WTC11 (cell line): ENCODE measurements around the gene ZNF205. TPM values are rescaled to one million over a fixed set of nuclear protein-coding genes. Genes with fewer than 3 reads are reported as not detected.

Experiments used
- AR ChIP-seq: fragments of 250-450 bp; sonication (Bioruptor Pico); IDR thresholded peaks from 2 replicates; pipeline ENCODE4 v1.9.0; 2021; ENCODE audit warnings: mild to moderate bottlenecking
- CBFB ChIP-seq: sonication (generic); formaldehyde crosslinking; IDR thresholded peaks from 2 replicates; pipeline ENCODE4 v1.8.1; 2022; ENCODE audit warnings: mild to moderate bottlenecking, low read depth, missing genetic modification reagents
- FOXJ3 ChIP-seq: sonication (generic); formaldehyde crosslinking; IDR thresholded peaks from 2 replicates; pipeline ENCODE4 v1.9.0; 2021; ENCODE audit warnings: missing genetic modification reagents, mild to moderate bottlenecking, borderline replicate concordance
- FOXP1 ChIP-seq: sonication (generic); formaldehyde crosslinking; IDR thresholded peaks from 2 replicates; pipeline ENCODE4 v1.8.0; 2022; ENCODE audit warnings: missing genetic modification reagents, mild to moderate bottlenecking, moderate library complexity, borderline replicate concordance
- JAZF1 ChIP-seq: fragments of 250-450 bp; sonication (Bioruptor Pico); IDR thresholded peaks from 2 replicates; pipeline ENCODE4 v1.9.0; 2021; ENCODE audit warnings: moderate library complexity, mild to moderate bottlenecking, inconsistent platforms
- NFE2L1 ChIP-seq: sonication (generic); formaldehyde crosslinking; IDR thresholded peaks from 2 replicates; pipeline ENCODE4 v1.8.1; 2023; ENCODE audit warnings: missing genetic modification reagents
- NR1H2 ChIP-seq: sonication (generic); formaldehyde crosslinking; IDR thresholded peaks from 2 replicates; pipeline ENCODE4 v1.9.0; 2021; ENCODE audit warnings: mild to moderate bottlenecking, moderate library complexity, missing genetic modification reagents
- NR2C2 ChIP-seq: sonication (generic); formaldehyde crosslinking; IDR thresholded peaks from 2 replicates; pipeline ENCODE4 v1.8.0; 2022; ENCODE audit warnings: mild to moderate bottlenecking, missing genetic modification reagents
- RORB ChIP-seq: fragments of 250-450 bp; sonication (Bioruptor Pico); IDR thresholded peaks from 2 replicates; pipeline ENCODE4 v1.9.0; 2021; ENCODE audit warnings: mild to moderate bottlenecking
- SMAD3 ChIP-seq: sonication (generic); formaldehyde crosslinking; IDR thresholded peaks from 2 replicates; pipeline ENCODE4 v1.8.0; 2022; ENCODE audit warnings: missing genetic modification reagents, mild to moderate bottlenecking, borderline replicate concordance
- SP1 ChIP-seq: sonication (generic); formaldehyde crosslinking; conservative IDR thresholded peaks from 2 replicates; pipeline ENCODE4 v1.8.1; 2022; ENCODE audit warnings: missing genetic modification reagents
- TEAD4 ChIP-seq: sonication (generic); formaldehyde crosslinking; IDR thresholded peaks from 2 replicates; pipeline ENCODE4 v1.8.0; 2022; ENCODE audit warnings: mild to moderate bottlenecking, missing genetic modification reagents
- TP53 ChIP-seq: sonication (generic); formaldehyde crosslinking; IDR thresholded peaks from 2 replicates; pipeline ENCODE4 v1.8.1; 2023; ENCODE audit warnings: mild to moderate bottlenecking, missing genetic modification reagents
- ZBTB43 ChIP-seq: sonication (generic); formaldehyde crosslinking; IDR thresholded peaks from 2 replicates; pipeline ENCODE4 v1.8.1; 2023; ENCODE audit warnings: mild to moderate bottlenecking, missing genetic modification reagents
- ZNF138 ChIP-seq: sonication (generic); formaldehyde crosslinking; conservative IDR thresholded peaks from 2 replicates; pipeline ENCODE4 v1.8.1; 2022; ENCODE audit warnings: mild to moderate bottlenecking, moderate library complexity, missing genetic modification reagents
- ZNF232 ChIP-seq: sonication (generic); formaldehyde crosslinking; IDR thresholded peaks from 2 replicates; pipeline ENCODE4 v1.8.0; 2022; ENCODE audit warnings: mild to moderate bottlenecking, missing genetic modification reagents
- ZNF317 ChIP-seq: sonication (generic); formaldehyde crosslinking; IDR thresholded peaks from 2 replicates; pipeline ENCODE4 v1.8.1; 2023; ENCODE audit warnings: low read depth, mild to moderate bottlenecking, moderate library complexity, missing genetic modification reagents, borderline replicate concordance
- ZNF396 ChIP-seq: fragments of 250-450 bp; sonication (Bioruptor Pico); IDR thresholded peaks from 2 replicates; pipeline ENCODE4 v1.8.0; 2021; ENCODE audit warnings: mild to moderate bottlenecking, moderate library complexity, borderline replicate concordance
- ZNF671 ChIP-seq: fragments of 250-450 bp; sonication (Bioruptor Pico); IDR thresholded peaks from 2 replicates; pipeline ENCODE4 v1.8.0; 2021; ENCODE audit warnings: mild to moderate bottlenecking
- total RNA-seq: library from RNA; stranded (reverse); gene quantifications from 3 replicates; pipeline ENCODE4 v1.2.3, GENCODE V29; 2021
- TF ChIP-seq, protein P1 (sequence below): sonication (generic); formaldehyde crosslinking; IDR thresholded peaks from 2 replicates; pipeline ENCODE4 v1.8.1; 2022; ENCODE audit warnings: mild to moderate bottlenecking, missing genetic modification reagents, moderate library complexity, borderline replicate concordance
- TF ChIP-seq, protein P2 (sequence below): sonication (generic); formaldehyde crosslinking; conservative IDR thresholded peaks from 2 replicates; pipeline ENCODE4 v1.8.1; 2023; ENCODE audit warnings: mild to moderate bottlenecking, low read depth, missing genetic modification reagents, moderate library complexity
- TF ChIP-seq, protein P3 (sequence below): sonication (generic); formaldehyde crosslinking; IDR thresholded peaks from 2 replicates; pipeline ENCODE4 v1.8.0; 2022; ENCODE audit warnings: mild to moderate bottlenecking, missing genetic modification reagents
- TF ChIP-seq, protein P4 (sequence below): sonication (generic); formaldehyde crosslinking; IDR thresholded peaks from 2 replicates; pipeline ENCODE4 v1.8.1; 2023; ENCODE audit warnings: mild to moderate bottlenecking, missing genetic modification reagents, moderate library complexity
- TF ChIP-seq, protein P5 (sequence below): sonication (generic); formaldehyde crosslinking; IDR thresholded peaks from 2 replicates; pipeline ENCODE4 v1.8.1; 2023; ENCODE audit warnings: mild to moderate bottlenecking, missing genetic modification reagents

ZNF205 gene
- total RNA-seq, 1 experiment from 2014 or later, result 22.7 TPM

DNA sequence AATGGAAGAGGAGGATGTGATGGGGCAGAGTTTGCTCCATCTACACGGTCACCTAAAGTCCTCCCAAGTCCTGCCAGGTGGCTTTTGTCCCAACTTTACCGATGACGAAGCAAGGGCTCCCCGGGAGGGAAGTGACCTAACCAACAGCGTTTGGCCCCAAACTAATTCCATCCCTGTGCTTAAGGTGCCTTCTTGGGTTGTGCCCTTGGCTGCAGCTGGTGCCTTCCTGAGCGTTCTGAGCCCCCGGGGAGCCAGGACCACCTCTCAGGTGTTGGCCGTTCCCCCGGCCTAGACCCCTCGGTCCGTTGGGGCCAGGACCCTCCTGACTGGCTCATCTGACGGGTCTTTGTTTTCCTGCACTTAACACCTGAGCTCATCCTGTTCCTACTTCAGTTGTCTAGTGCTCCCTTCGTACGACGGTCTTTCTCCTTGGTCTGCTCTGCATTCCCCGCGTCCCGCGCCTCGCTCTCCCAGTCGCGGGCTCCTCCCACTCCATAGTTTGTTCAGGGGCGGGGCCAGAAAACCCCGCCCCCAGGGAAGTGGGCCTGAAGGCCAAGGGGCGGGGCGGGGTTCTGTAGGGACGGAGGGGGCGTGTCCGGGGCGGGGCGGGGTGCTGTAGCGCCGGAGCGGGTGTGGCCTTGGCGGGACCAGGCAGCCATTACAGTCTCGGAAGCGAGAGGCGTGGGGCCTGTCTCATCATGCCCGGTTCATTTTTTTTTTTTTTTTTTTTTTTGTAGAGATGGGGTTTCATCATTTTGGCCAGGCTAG is 12.5 kb upstream of the ZNF205 start (continued):
- TF ChIP-seq, protein P1, sequence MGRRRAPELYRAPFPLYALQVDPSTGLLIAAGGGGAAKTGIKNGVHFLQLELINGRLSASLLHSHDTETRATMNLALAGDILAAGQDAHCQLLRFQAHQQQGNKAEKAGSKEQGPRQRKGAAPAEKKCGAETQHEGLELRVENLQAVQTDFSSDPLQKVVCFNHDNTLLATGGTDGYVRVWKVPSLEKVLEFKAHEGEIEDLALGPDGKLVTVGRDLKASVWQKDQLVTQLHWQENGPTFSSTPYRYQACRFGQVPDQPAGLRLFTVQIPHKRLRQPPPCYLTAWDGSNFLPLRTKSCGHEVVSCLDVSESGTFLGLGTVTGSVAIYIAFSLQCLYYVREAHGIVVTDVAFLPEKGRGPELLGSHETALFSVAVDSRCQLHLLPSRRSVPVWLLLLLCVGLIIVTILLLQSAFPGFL (CRISPR knock-in tag), result no peak
- no peak for TF ChIP-seq NFE2L1 (CRISPR knock-in tag)
- TF ChIP-seq, protein P2, sequence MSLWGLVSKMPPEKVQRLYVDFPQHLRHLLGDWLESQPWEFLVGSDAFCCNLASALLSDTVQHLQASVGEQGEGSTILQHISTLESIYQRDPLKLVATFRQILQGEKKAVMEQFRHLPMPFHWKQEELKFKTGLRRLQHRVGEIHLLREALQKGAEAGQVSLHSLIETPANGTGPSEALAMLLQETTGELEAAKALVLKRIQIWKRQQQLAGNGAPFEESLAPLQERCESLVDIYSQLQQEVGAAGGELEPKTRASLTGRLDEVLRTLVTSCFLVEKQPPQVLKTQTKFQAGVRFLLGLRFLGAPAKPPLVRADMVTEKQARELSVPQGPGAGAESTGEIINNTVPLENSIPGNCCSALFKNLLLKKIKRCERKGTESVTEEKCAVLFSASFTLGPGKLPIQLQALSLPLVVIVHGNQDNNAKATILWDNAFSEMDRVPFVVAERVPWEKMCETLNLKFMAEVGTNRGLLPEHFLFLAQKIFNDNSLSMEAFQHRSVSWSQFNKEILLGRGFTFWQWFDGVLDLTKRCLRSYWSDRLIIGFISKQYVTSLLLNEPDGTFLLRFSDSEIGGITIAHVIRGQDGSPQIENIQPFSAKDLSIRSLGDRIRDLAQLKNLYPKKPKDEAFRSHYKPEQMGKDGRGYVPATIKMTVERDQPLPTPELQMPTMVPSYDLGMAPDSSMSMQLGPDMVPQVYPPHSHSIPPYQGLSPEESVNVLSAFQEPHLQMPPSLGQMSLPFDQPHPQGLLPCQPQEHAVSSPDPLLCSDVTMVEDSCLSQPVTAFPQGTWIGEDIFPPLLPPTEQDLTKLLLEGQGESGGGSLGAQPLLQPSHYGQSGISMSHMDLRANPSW (CRISPR knock-in tag), result no peak
- no peak for TF ChIP-seq RORB (CRISPR knock-in tag)
- no peak; the same call in 1 of the 2 replicates for TF ChIP-seq NR2C2 (CRISPR knock-in tag)
- TF ChIP-seq JAZF1 (CRISPR knock-in tag), result no peak
- TF ChIP-seq CBFB, result no peak
- TF ChIP-seq ZNF232 (CRISPR knock-in tag), result no peak
- TF ChIP-seq TEAD4 (CRISPR knock-in tag), result no peak
- TF ChIP-seq TP53 (CRISPR knock-in tag), result no peak
- TF ChIP-seq ZNF317 (CRISPR knock-in tag), result no peak
- TF ChIP-seq, protein P3, sequence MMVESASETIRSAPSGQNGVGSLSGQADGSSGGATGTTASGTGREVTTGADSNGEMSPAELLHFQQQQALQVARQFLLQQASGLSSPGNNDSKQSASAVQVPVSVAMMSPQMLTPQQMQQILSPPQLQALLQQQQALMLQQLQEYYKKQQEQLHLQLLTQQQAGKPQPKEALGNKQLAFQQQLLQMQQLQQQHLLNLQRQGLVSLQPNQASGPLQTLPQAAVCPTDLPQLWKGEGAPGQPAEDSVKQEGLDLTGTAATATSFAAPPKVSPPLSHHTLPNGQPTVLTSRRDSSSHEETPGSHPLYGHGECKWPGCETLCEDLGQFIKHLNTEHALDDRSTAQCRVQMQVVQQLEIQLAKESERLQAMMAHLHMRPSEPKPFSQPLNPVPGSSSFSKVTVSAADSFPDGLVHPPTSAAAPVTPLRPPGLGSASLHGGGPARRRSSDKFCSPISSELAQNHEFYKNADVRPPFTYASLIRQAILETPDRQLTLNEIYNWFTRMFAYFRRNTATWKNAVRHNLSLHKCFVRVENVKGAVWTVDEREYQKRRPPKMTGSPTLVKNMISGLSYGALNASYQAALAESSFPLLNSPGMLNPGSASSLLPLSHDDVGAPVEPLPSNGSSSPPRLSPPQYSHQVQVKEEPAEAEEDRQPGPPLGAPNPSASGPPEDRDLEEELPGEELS (CRISPR knock-in tag), result peak; percentile 12; the same call in 1 of the 2 replicates
- TF ChIP-seq ZBTB43 (CRISPR knock-in tag), result no peak
- TF ChIP-seq NR1H2 (CRISPR knock-in tag), result 0 out of 2 replicates have a peak, but pooled peaks have one; percentile 42
- no peak for TF ChIP-seq ZNF396
- no peak; the same call in 1 of the 2 replicates for TF ChIP-seq FOXP1 (CRISPR knock-in tag)
- no peak for TF ChIP-seq ZNF671
- TF ChIP-seq, protein P4, sequence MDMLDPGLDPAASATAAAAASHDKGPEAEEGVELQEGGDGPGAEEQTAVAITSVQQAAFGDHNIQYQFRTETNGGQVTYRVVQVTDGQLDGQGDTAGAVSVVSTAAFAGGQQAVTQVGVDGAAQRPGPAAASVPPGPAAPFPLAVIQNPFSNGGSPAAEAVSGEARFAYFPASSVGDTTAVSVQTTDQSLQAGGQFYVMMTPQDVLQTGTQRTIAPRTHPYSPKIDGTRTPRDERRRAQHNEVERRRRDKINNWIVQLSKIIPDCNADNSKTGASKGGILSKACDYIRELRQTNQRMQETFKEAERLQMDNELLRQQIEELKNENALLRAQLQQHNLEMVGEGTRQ, result no peak
- no peak; the same call in 1 of the 2 replicates for TF ChIP-seq SP1 (CRISPR knock-in tag)
- 0 out of 2 replicates have a peak, but pooled peaks have one; percentile 17 for TF ChIP-seq FOXJ3 (CRISPR knock-in tag)
- no peak for TF ChIP-seq SMAD3
- no peak for TF ChIP-seq AR (CRISPR knock-in tag)
- TF ChIP-seq, protein P5, sequence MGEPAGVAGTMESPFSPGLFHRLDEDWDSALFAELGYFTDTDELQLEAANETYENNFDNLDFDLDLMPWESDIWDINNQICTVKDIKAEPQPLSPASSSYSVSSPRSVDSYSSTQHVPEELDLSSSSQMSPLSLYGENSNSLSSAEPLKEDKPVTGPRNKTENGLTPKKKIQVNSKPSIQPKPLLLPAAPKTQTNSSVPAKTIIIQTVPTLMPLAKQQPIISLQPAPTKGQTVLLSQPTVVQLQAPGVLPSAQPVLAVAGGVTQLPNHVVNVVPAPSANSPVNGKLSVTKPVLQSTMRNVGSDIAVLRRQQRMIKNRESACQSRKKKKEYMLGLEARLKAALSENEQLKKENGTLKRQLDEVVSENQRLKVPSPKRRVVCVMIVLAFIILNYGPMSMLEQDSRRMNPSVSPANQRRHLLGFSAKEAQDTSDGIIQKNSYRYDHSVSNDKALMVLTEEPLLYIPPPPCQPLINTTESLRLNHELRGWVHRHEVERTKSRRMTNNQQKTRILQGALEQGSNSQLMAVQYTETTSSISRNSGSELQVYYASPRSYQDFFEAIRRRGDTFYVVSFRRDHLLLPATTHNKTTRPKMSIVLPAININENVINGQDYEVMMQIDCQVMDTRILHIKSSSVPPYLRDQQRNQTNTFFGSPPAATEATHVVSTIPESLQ, result 0 out of 2 replicates have a peak, but pooled peaks have one; percentile 62
- TF ChIP-seq ZNF138, result no peak
